ENCODE results near the gene CRYGN. TPM values are rescaled to one million over a fixed set of nuclear protein-coding genes. Genes with fewer than 3 reads are reported as not detected.

CRYGN gene
- total RNA-seq, 1 experiment from 2014 or later = 1.2 TPM

DNA sequence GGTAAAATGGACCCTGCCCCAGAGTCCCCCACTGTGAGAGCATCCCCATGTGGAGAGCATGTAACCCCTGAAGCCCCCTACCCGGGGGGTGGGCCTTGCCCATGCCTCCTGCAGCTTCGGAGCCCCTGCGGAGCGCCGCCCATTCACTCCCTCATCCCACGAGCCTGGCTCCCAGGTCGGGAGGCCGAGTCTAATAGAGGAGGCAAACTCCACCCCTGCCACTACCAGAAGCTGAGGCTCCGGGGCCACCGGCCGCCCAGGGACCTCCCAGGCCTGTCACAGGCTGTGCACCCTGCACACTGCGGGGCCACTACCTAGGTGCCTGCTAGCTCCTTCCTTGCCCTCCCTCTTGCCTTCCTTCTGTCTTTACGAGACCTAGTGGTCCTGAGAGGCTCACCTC is 47.5 kb downstream of the CRYGN start:
- H3K36me3 ChIP-seq (replicated peaks; ENCODE audit: control insufficient read depth, insufficient read depth, low read length) = 0 out of 2 replicates have a peak, but pooled peaks cover 1% of the 10 kb centered on the region
- no peak overlapping the region for H3K4me3 ChIP-seq (ENCODE audit: insufficient read depth, low read depth, low read length)
- no peaks in the 10 kb centered on the region for H3K27me3 ChIP-seq (ENCODE audit: control insufficient read depth, insufficient read depth, low read length)
- no peak for DNase-seq

DNA sequence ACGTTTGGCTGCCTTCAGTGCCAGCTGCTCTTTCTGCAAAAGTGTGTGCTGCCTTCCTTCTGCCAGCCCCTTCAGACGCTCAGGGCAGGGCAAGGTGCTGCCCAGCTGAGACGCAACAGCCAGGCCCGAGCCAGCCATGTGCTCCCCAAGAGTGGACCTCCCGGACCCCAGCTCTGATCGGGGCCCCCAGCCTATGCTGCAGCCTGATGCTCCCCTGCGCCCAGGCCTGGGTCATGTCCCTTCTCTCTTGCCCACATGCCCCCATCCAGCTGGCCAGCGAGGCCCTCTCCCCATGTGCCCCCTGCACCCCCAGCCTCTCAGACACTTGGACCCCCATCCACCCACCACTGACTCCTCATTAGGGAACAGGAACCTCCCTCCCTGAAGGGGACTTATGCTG is 47.9 kb downstream of the CRYGN start:
- Histone ChIP-seq H3K27me3 (ENCODE audit: control insufficient read depth, insufficient read depth, low read length) (no peaks in the 10 kb centered on the region), H3K36me3 (replicated peaks; ENCODE audit: control insufficient read depth, insufficient read depth, low read length) (0 out of 2 replicates have a peak, but pooled peaks cover 1% of the 10 kb centered on the region), H3K4me3 (ENCODE audit: insufficient read depth, low read depth, low read length) (no peak overlapping the region)
- no peak for DNase-seq

DNA sequence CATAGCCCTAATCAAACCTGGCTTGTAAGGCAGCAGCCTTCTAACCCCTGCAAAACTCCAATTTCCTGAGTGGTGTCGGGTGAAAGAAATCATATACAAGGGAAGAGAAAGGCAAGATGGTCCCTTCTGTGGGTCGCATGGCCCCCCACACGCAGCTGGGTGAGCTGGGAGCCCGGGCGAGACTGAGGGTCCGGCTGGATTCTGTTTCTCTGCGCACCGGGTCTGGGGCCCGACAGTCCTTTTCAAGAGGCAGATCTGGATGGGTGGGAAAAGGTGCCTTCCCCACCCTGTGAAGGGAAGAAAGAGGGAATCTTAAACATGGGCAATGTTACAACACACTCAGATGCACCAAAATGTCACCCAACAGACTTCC is 48.6 kb downstream of the CRYGN start:
- Histone ChIP-seq H3K36me3 (replicated peaks; ENCODE audit: control insufficient read depth, insufficient read depth, low read length) (0 out of 2 replicates have a peak, but pooled peaks cover 1% of the 10 kb centered on the region), H3K4me3 (ENCODE audit: insufficient read depth, low read depth, low read length) (no peak overlapping the region), H3K27me3 (ENCODE audit: control insufficient read depth, insufficient read depth, low read length) (no peaks in the 10 kb centered on the region)
- no peak for DNase-seq

DNA sequence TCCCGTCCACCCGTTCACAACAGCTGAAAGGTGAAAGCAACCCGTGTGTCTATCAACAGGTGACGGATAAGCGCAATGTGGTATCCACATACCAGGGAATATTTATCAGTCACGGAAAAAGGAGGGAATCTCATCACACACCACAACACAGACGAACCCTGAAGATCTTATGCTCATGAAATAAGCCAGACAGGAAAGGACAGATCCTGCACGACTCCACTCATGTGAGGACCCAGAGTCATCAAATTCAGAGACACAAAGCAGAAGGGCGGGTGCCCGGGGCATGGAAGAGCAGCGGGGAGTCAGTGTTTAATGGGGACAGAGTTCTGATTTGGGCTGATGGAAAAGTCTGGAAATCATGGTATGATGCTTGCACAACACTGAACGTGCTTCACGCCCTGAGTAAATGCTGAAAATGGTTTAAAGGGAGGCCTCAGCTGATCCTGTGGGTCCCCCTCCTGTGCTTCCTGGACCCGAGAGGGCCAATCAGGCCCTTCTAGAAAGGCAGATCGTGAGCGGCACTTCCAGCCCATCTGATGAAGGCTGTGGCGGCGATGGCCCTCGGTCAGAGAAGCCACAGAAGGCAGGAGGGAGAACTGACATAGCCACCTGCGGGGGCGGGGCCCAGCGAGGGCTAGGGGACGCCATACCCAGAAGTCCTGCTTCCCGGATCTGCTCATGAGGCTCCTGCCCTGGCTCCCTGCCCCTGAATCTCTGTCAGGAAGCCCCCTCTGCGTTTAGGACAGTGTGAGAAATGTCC is 49.2 kb downstream of the CRYGN start:
- no peak for DNase-seq

DNA sequence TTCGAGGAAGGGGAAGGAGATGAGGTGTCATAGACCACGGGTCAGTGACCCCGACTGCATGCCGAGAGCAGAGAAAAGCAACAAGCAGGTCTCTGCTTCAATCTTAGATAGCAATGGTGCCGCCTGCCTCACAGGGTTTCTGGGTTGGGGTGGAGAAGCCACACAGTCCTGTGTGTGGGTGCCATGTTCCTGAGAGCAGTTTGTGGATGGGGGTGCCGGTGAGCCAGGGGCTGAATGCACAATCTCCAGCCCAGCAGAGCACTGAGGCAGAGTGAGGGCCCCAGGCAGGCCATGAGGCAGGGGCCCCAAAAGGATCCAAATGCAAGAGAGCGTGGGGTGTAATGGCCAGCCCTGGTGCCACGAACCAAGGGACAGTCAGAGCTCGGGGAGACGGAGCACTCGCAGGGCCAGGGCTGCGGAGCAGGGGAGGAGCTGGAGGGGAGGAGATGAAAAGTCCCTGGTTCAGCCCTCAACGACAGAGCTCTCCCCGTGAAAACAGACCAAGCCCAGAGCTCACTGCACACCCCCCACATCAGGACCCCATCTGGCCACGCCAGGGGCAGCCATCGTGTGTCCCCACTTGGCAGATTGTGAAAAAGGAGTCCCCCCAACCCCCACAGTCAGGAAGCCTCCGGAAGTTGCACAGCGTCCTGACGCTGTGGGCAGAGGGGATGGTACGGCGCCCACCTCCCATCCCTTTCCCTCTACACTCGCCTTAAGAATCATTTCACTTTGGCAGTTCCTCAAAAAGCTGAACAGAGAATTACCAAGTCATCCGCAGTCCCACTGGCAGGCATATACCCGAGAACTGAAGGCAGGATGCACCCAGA is 50.0 kb downstream of the CRYGN start:
- Histone ChIP-seq H3K27me3 (ENCODE audit: control insufficient read depth, insufficient read depth, low read length) (no peaks in the 10 kb centered on the region), H3K36me3 (replicated peaks; ENCODE audit: control insufficient read depth, insufficient read depth, low read length) (0 out of 2 replicates have a peak, but pooled peaks cover 1% of the 10 kb centered on the region), H3K4me3 (ENCODE audit: insufficient read depth, low read depth, low read length) (no peak overlapping the region)
- no peak for DNase-seq

More for the DNA sequence above, 49.2 kb downstream of the CRYGN start:
- H3K4me3 ChIP-seq (ENCODE audit: insufficient read depth, low read depth, low read length) = no peak overlapping the region
- H3K36me3 ChIP-seq (replicated peaks; ENCODE audit: control insufficient read depth, insufficient read depth, low read length) = 0 out of 2 replicates have a peak, but pooled peaks cover 1% of the 10 kb centered on the region
- H3K27me3 ChIP-seq (ENCODE audit: control insufficient read depth, insufficient read depth, low read length) = no peaks in the 10 kb centered on the region

DNA sequence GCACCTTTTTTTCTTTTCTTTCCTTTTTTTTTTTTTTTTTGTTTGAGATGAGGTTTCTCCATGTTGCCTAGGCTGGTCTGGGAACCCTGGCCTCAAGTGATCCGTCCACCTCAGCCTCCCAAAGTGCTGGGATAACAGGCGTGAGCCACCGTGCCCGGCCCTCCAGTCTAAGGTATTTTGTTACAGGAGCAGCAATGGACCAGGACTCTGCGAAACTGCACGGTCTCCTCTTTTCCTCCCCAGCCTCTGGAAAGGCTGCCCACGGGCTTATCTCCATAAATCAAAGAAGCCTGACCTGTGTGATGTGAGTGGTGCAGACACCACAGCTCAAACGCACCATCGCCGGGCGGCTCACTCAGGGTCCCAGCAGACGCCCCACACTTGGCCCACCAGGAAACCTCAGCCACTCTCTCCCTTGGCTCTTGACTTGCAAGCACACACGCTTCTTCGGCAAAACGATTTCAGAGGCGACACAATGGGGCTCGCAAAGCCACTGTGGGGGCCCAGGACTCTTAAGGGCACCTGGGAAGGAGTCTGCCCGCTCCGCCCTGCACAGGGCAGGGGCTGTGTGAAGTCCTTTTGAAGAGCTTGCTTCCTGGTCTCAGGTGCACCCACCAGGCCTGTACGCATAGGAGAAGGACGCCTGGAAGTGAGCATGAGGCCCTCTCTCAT is 50.7 kb downstream of the CRYGN start:
- Histone ChIP-seq H3K27me3 (ENCODE audit: control insufficient read depth, insufficient read depth, low read length) (no peaks in the 10 kb centered on the region), H3K4me3 (ENCODE audit: insufficient read depth, low read depth, low read length) (no peak overlapping the region), H3K36me3 (replicated peaks; ENCODE audit: control insufficient read depth, insufficient read depth, low read length) (0 out of 2 replicates have a peak, but pooled peaks cover 1% of the 10 kb centered on the region)
- DNase-seq = no peak

DNA sequence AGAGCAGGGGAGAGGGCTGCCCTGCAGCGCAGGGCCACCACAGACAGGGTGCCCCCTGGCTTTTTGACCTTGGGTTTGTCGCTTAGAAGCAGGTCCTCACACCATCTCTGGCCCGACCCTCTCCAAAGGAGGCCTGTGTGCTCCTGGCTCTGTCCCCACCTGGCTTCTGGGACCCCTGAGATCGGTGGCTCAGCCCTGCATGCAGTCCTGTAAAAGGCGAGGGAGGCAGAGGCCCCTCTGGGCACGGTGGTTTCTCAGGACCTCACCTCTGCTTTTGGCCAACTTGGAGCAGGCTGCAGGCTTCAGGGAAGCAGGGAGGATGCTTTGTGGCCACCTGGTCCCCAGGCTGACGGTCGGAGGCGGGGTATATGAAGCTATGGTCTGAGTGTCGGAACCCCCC is 51.5 kb downstream of the CRYGN start:
- Histone ChIP-seq H3K27me3 (ENCODE audit: control insufficient read depth, insufficient read depth, low read length) (no peaks in the 10 kb centered on the region), H3K36me3 (replicated peaks; ENCODE audit: control insufficient read depth, insufficient read depth, low read length) (0 out of 2 replicates have a peak, but pooled peaks cover 1% of the 10 kb centered on the region), H3K4me3 (ENCODE audit: insufficient read depth, low read depth, low read length) (no peak overlapping the region)
- no peak for DNase-seq

DNA sequence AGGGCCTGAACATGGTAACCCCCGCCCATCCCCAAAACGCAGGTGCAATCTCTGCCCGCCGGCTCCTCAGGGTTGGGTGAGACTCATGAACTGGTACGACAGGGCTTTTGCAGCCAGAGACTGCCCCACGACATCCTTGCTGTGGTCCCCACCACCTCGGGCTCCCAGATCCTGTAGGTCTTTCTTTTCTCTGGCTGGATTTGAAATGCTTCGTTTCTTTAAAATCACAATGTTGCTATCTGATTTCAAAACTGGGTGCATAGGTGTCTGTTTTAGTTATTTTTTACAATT is 52.0 kb downstream of the CRYGN start:
- no peaks in the 10 kb centered on the region for H3K27me3 ChIP-seq (ENCODE audit: control insufficient read depth, insufficient read depth, low read length)
- no peak for DNase-seq
- 0 out of 2 replicates have a peak, but pooled peaks cover 1% of the 10 kb centered on the region for H3K36me3 ChIP-seq (replicated peaks; ENCODE audit: control insufficient read depth, insufficient read depth, low read length)
- H3K4me3 ChIP-seq (ENCODE audit: insufficient read depth, low read depth, low read length) = no peak overlapping the region

DNA sequence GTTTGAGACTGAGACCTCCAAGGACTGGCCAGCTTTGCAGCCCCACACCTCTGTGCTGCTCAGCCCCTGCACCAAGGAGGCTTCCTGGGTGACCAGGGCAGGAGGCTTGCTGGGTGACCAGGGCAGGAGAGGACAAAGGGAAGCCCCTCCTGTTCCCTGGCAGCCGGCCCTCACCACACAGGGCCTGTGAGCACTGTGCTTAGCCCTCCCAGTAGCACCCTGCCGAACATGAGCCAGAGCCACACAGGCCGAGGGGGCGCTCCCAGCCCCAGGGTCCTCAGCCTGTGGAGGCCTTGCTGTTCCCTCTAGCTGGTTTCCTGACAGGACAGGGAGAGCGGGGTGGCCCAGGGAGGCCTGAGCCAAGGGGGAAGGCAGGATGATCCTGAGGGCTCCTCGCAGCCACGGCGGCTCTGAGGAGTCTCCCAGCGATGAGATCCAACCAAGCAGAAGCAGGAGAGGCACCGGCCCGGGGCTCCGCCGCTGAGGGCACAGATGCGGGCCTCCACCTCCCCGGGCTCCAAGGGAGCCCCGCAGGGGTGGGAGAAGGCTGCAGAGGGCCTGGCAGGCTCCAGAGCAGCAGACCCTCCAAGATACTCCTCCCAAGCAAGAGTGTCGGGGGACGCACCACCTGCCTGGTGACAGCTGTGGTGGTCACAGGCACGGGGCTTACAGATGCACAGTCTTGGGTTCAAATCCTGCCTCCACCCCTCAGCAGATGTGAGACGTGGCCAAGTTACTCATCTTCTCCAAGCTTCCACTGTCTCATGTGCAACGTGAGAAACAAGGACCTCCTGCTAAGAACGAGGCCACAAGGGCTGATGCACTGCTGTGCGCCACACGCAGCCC is 52.6 kb downstream of the CRYGN start:
- DNase-seq = no peak
- Histone ChIP-seq H3K27me3 (ENCODE audit: control insufficient read depth, insufficient read depth, low read length) (peaks cover 5% of the 10 kb centered on the region), H3K4me3 (ENCODE audit: insufficient read depth, low read depth, low read length) (no peak overlapping the region), H3K36me3 (replicated peaks; ENCODE audit: control insufficient read depth, insufficient read depth, low read length) (0 out of 2 replicates have a peak, but pooled peaks cover 1% of the 10 kb centered on the region)

DNA sequence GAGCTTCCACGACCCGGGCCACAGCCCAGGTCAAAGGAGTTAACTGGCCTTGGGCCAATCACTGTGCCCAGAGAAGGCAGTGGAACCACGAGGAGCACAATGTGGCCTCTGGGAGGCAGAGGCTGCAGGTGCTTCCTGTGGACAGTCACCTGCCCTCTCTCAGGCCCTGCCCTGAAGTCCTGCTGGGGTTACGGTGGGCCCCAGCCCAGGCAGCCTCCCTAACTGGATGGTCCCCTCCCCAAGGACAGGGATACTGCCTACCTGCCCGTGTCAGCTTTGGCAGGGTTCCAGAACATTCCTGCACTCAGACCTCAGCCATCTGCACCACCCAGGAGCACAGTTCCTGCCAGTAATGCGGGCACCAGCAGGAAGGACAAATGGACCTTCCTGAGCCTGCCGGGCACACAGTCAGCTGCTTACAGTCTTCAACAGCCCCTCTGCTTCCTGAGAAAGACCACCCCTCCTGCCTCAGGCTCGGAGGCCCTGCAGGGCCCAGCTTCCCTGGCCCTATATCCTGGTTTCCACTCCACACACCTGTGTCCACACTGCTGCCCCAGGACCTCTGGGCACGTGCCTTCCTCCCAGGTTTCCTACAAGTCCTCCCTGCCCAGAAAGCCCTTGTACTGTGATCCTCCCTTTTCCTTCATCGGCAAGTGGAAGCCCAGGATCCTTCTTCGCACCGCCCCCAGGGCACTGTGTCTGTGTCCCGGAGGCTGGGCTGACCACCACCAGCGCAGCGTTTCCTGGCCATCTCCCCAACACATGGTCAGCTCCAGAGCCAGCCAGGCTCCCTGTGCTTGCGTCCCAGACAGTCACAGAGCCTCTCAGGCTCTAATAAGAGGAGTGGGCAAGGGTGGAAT is 53.4 kb downstream of the CRYGN start:
- H3K27me3 ChIP-seq (ENCODE audit: control insufficient read depth, insufficient read depth, low read length) = peaks cover 13% of the 10 kb centered on the region
- H3K36me3 ChIP-seq (replicated peaks; ENCODE audit: control insufficient read depth, insufficient read depth, low read length) = 0 out of 2 replicates have a peak, but pooled peaks cover 1% of the 10 kb centered on the region
- H3K4me3 ChIP-seq (ENCODE audit: insufficient read depth, low read depth, low read length) = no peak overlapping the region
- no peak for DNase-seq

DNA sequence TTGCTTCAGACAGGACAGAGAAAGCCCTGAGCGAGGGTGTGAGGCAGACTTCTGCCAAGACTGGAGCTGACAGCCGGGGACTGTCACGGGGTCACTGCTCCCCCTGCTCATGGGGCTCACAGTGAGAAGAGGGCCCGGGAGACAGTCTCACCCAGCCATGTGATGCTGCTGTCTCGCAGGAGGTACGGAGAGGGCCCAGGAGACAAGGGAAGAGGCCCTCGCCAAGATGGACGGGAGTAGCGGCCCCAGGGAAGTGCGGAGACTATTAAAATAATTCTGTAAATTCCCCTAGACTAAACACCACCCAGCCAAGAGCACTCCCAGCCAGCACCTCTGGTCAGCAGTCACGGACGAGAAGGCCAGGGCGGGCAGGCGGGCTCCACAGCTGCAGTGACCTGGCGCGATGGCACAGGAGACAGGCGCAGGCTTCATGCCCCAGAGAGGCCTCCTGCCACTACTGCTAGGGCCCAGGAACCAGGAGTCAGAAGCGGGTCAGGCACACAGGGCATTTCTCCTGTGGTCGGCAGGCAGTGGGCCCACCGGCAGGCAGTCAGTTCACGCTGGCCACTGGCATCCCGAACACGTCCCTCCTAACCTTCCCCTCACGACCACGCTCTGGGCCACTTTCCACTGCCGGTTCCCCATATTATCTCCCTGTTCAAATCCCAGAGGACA is 54.2 kb downstream of the CRYGN start:
- no peak overlapping the region for H3K4me3 ChIP-seq (ENCODE audit: insufficient read depth, low read depth, low read length)
- peaks cover 14% of the 10 kb centered on the region for H3K27me3 ChIP-seq (ENCODE audit: control insufficient read depth, insufficient read depth, low read length)
- no peak for DNase-seq
- 0 out of 2 replicates have a peak, but pooled peaks cover 1% of the 10 kb centered on the region for H3K36me3 ChIP-seq (replicated peaks; ENCODE audit: control insufficient read depth, insufficient read depth, low read length)

DNA sequence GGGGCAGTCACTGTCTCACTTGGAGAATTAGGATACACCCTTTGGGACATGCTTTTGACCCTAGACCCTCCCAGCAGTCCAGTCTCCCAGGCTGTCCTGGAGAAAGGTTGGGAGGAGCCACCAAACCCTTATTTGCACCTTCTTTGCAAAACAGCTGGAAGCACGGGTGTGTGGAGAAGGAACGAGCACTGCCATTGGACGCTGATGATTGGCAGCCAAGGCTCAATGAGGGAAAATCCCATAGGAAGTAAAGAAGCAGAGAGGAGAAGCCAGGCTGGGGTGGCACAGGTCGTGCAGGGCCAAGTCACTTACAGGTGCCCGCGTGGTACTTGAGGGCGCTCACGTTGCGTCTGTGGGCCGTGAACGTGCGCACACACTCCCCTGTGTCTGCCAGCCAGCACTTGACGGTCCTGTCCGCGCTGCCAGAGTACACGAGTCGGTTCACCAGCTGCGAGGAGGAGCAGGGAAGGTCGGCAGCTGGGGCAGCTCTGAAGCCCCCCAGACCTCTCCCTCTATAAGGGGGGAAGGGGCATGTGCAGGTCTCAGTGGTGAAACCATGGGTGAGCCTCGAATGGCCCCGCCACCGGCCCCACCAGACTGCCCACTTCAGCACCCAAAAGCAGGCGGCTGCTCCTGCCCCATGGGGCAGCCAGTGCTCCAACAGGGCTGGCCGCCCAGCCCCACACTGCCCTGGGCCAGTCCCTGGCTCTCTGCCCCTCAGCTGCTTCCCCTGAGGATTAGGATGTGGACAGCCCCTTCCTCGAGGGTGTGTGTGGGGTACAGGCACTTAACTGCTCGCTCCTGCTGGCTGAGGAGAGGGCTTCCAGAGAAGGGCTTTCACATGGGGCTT is 54.9 kb downstream of the CRYGN start:
- peak; percentile 53 for DNase-seq
- Histone ChIP-seq H3K4me3 (ENCODE audit: insufficient read depth, low read depth, low read length) (no peak overlapping the region), H3K27me3 (ENCODE audit: control insufficient read depth, insufficient read depth, low read length) (peaks cover 14% of the 10 kb centered on the region), H3K36me3 (replicated peaks; ENCODE audit: control insufficient read depth, insufficient read depth, low read length) (0 out of 2 replicates have a peak, but pooled peaks cover 1% of the 10 kb centered on the region)

All from H7 (cell line).